Caco-2 (cell line): Measurements from ENCODE around the gene ZNF506. TPM values are rescaled to one million over a fixed set of nuclear protein-coding genes. Genes with fewer than 3 reads are reported as not detected.
"Not testable (repeated sequence)": the region's sequence is repeated elsewhere in the genome, so short reads cannot be mapped to it uniquely, and the experiment has no call there.

ENCODE experiments used
- BruUV-seq: library from RNA; stranded (reverse); fragments of 400-500 nt; replicated peaks from 2 replicates; lab custom pipeline; 2021; lab: Mats Ljungman, UMichigan
- CTCF ChIA-PET: fragments of 300-600 bp; sonication (Branson Sonifier 250); formaldehyde crosslinking; loops from one replicate; lab custom pipeline; 2022; ENCODE audit warnings: antibody characterized with exemption; lab: Charles Lee
- POLR2A ChIA-PET: fragments of 300-600 bp; sonication (Branson Sonifier 250); formaldehyde crosslinking; loops from one replicate; lab custom pipeline; 2022; ENCODE audit warnings: antibody characterized with exemption; lab: Charles Lee
- DNase-seq, 2 experiments: peaks; one replicate each; pipeline versions ENCODE4 v3.0.0 to v3.0.0-alpha.2; 2020 to 2022
- H3K27me3 ChIP-seq: replicated peaks from 2 replicates; pipeline ENCODE4 v1.6.0; 2011; ENCODE audit warnings: low read length; ENCODE audit not compliant: control insufficient read depth, insufficient read depth
- H3K36me3 ChIP-seq: 2 replicates; pipeline ENCODE4 v1.5.1; 2011; ENCODE audit warnings: low read length; ENCODE audit not compliant: control insufficient read depth, insufficient read depth
- H3K4me1 ChIP-seq: fragments of 250-450 bp; sonication (Bioruptor Pico); 2 replicates; pipeline ENCODE4 v1.5.1; 2020; ENCODE audit warnings: mild to moderate bottlenecking
- H3K4me3 ChIP-seq: 2 replicates; pipeline ENCODE4 v1.5.1; 2011; ENCODE audit warnings: low read depth, mild to moderate bottlenecking, control low read depth, low read length
- H3K9me3 ChIP-seq: fragments of 250-450 bp; sonication (Bioruptor Pico); 2 replicates; pipeline ENCODE4 v1.5.1; 2020; ENCODE audit warnings: mild to moderate bottlenecking, moderate library complexity
- H3K27ac Mint-ChIP-seq: one replicate; pipeline ENCODE4 v1.8.0; 2022; ENCODE audit warnings: mixed read lengths; ENCODE audit not compliant: unreplicated experiment
- H3K27me3 Mint-ChIP-seq: one replicate; pipeline ENCODE4 v1.8.0; 2022; ENCODE audit warnings: mixed read lengths; ENCODE audit not compliant: insufficient read depth, unreplicated experiment
- H3K36me3 Mint-ChIP-seq: one replicate; pipeline ENCODE4 v1.8.0; 2022; ENCODE audit warnings: mild to moderate bottlenecking, mixed read lengths; ENCODE audit not compliant: insufficient read depth, unreplicated experiment
- H3K4me1 Mint-ChIP-seq: one replicate; pipeline ENCODE4 v1.8.0; 2022; ENCODE audit warnings: low read depth, mixed read lengths; ENCODE audit not compliant: unreplicated experiment
- H3K4me3 Mint-ChIP-seq: one replicate; pipeline ENCODE4 v1.8.0; 2022; ENCODE audit warnings: mild to moderate bottlenecking, moderate library complexity, mixed read lengths; ENCODE audit not compliant: unreplicated experiment
- H3K9me3 Mint-ChIP-seq: one replicate; pipeline ENCODE4 v1.8.0; 2022; ENCODE audit warnings: mixed read lengths; ENCODE audit not compliant: unreplicated experiment
- CTCF ChIP-seq, 2 experiments: fragments of 200-600 bp in 1 of 2; IDR thresholded peaks; 1 replicate in 1 of 2; 2 replicates in 1 of 2; pipeline versions ENCODE4 v1.5.1 to v1.8.0; 2011 to 2022; ENCODE audit warnings: antibody characterized with exemption in 1 of 2, control low read depth in 1 of 2, inconsistent platforms in 1 of 2, low read depth in 1 of 2, low read length in 1 of 2, mild to moderate bottlenecking in 1 of 2, moderate library complexity in 1 of 2; ENCODE audit not compliant: insufficient read depth in 1 of 2, severe bottlenecking in 1 of 2, unreplicated experiment in 1 of 2
- intact Hi-C: fragments of 100-400 bp; cut with micrococcal nuclease; formaldehyde crosslinking; loops from one replicate; pipeline ENCODE4 v1.10.0; 2022; ENCODE audit not compliant: unreplicated experiment
- total RNA-seq: library from RNA; stranded (reverse); gene quantifications from 2 replicates; pipeline ENCODE4 v1.2.3, GENCODE V29; 2022

Gene ZNF506
- total RNA-seq, 1 experiment from 2014 or later = 9.4 TPM

DNA sequence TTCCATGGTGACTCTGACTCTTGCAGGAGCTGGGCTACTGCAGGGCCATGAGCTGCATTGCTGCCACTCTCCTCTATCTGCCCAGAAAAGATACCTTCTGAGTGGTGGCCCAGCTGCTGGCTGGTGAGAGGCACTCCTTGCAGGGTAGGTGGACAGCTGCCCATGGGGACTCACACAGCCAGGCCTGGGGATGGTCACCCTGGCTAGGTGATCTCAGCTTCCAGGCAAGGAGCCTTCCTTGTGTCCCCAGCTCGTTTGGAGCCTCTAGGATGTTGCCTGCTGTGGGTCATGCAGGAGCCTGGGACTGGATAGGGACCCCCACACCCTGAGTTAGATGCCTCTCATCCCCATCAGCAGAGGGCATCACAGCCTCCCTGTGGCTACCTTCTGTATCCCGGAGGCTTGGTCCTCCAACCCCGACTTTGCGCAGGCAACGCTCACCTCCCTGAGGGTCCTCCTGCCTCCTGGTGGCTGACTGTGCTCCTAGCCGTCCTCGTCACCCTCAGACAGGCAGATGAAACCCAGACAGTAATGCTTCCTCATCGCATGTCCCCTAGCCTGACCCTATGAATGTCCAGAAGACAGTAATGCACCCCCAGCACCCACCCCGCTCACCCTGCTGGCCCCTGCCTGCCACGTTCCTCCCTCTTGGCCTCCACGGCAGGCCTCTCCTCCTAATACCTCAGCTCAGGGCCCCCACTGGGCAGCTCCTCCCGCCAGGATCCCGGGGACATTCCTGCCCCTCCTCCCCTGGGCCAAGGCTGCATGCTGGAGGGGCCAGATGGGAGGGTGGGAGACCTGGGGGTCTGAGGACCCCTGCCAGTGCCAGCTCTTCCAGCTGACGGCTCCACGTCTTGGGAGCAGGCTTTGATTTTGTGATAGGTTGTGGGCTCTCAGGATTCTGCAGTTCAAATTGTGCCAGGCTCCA is 75.0 kb downstream of the ZNF506 start:
- Histone ChIP-seq H3K36me3 (no peaks in the 10 kb centered on the region), H3K9me3 (0 out of 2 replicates have a peak, but pooled peaks cover 3% of the 10 kb centered on the region), H3K27me3 (no peaks in the 10 kb centered on the region), H3K4me3 (no peak overlapping the region), H3K4me1 (no peaks in the 10 kb centered on the region)
- Mint-ChIP-seq H3K27me3 (no peaks in the 10 kb centered on the region), H3K4me1 (no peaks in the 10 kb centered on the region), H3K9me3 (peaks cover 11% of the 10 kb centered on the region), H3K27ac (no peak overlapping the region), H3K4me3 (no peak overlapping the region), H3K36me3 (no peaks in the 10 kb centered on the region)
- BruUV-seq = no TSS peak
- intact Hi-C loops = no loop called here
- ChIA-PET POLR2A (no interaction called here), CTCF (no interaction called here)
- no peak for DNase-seq
- TF ChIP-seq CTCF (IDR thresholded peaks at IDR 0.05; ENCODE audit: insufficient read depth in 1 of 2, low read depth in 1 of 2, low read length in 1 of 2, severe bottlenecking in 1 of 2, unreplicated experiment in 1 of 2) = no peak

GRCh38 chr19:19745496-19746285 is 75.9 kb downstream of the ZNF506 start:
- H3K9me3 ChIP-seq = 0 out of 2 replicates have a peak, but pooled peaks cover 3% of the 10 kb centered on the region
- Mint-ChIP-seq H3K27me3 (no peaks in the 10 kb centered on the region), H3K9me3 (peaks cover 11% of the 10 kb centered on the region), H3K4me3 (no peak overlapping the region), H3K4me1 (no peaks in the 10 kb centered on the region), H3K36me3 (no peaks in the 10 kb centered on the region), H3K27ac (no peak overlapping the region)
- TF ChIP-seq CTCF (IDR thresholded peaks at IDR 0.05; ENCODE audit: insufficient read depth in 1 of 2, low read depth in 1 of 2, low read length in 1 of 2, severe bottlenecking in 1 of 2, unreplicated experiment in 1 of 2) = no peak
- intact Hi-C loops = no loop called here
- H3K27me3 ChIP-seq = no peaks in the 10 kb centered on the region
- no TSS peak for BruUV-seq
- no peaks in the 10 kb centered on the region for H3K4me1 ChIP-seq
- POLR2A ChIA-PET = no interaction called here
- H3K4me3 ChIP-seq = no peak overlapping the region
- DNase-seq = no peak
- CTCF ChIA-PET = no interaction called here
- no peaks in the 10 kb centered on the region for H3K36me3 ChIP-seq

DNA sequence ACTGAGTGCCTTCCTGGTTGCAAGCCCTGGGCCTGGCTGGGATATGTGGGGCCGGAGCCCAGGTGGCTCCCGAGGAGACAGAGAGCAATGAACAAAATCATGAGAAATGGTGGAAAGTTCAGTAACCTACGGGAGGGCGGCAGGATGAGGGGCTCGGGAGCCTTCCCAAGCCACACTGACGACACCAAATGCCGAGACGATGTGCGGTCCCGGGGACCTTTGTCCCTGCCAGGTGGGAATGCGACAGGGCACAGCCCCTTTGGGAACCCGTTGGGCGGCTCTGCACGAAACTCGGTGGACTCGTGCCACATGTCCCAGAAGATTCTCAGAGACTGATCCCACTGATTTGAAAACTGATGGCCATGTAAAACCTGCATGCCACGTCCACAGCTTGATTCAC is 76.9 kb downstream of the ZNF506 start:
- BruUV-seq = no TSS peak
- H3K27me3 Mint-ChIP-seq = no peaks in the 10 kb centered on the region

DNA sequence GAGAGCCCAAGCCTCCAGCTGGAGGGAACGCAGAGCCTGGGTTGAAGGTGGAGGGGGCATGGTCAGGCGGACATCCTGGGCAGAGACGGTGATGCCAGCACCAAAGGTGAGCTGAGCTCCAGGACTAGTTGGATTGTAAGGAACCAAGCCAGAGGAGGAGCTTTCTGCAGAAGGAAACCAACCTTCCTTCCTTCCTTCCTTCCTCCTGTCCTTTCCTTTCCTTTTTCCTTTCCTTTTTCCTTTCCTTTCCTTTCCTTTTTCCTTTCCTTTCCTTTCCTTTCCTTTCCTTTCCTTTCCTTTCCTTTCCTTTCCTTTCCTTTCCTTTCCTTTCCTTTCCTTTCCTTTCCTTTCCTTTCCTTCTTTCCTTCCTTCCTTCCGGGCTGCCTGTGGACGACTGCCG is 77.6 kb downstream of the ZNF506 start:
- H3K36me3 ChIP-seq, H3K4me1 ChIP-seq, H3K27ac Mint-ChIP-seq, H3K36me3 Mint-ChIP-seq, intact Hi-C loops, BruUV-seq, H3K4me3 ChIP-seq, H3K27me3 ChIP-seq, H3K4me3 Mint-ChIP-seq, CTCF ChIA-PET, DNase-seq, H3K4me1 Mint-ChIP-seq, H3K9me3 ChIP-seq, H3K27me3 Mint-ChIP-seq, POLR2A ChIA-PET: not testable (repeated sequence)
- H3K9me3 Mint-ChIP-seq = peaks cover 11% of the 10 kb centered on the region

More for the DNA sequence above, 76.9 kb downstream of the ZNF506 start:
- POLR2A ChIA-PET = no interaction called here
- CTCF ChIA-PET = no interaction called here
- Histone ChIP-seq H3K27me3 (no peaks in the 10 kb centered on the region), H3K4me3 (no peak overlapping the region), H3K4me1 (no peaks in the 10 kb centered on the region), H3K9me3 (0 out of 2 replicates have a peak, but pooled peaks cover 3% of the 10 kb centered on the region), H3K36me3 (no peaks in the 10 kb centered on the region)
- no peak overlapping the region for H3K4me3 Mint-ChIP-seq
- H3K9me3 Mint-ChIP-seq = peaks cover 11% of the 10 kb centered on the region
- H3K36me3 Mint-ChIP-seq = no peaks in the 10 kb centered on the region
- TF ChIP-seq CTCF (IDR thresholded peaks at IDR 0.05; ENCODE audit: insufficient read depth in 1 of 2, low read depth in 1 of 2, low read length in 1 of 2, severe bottlenecking in 1 of 2, unreplicated experiment in 1 of 2) = no peak
- intact Hi-C loops = no loop called here
- no peak overlapping the region for H3K27ac Mint-ChIP-seq
- H3K4me1 Mint-ChIP-seq = no peaks in the 10 kb centered on the region
- no peak for DNase-seq
